Stimulated activated CD4-positive, alpha-beta T cell treated with anti-CD3 and anti-CD28 coated beads, Interleukin-2, amount 100 ng/mL, for 4 hours (primary cell): ENCODE measurements around the gene MAGED1.

Experiments used
- DNase-seq: peaks from one replicate; pipeline ENCODE4 v3.0.0-alpha.2; 2020; ENCODE audit warnings: low read depth

The MAGED1 gene, protein sequence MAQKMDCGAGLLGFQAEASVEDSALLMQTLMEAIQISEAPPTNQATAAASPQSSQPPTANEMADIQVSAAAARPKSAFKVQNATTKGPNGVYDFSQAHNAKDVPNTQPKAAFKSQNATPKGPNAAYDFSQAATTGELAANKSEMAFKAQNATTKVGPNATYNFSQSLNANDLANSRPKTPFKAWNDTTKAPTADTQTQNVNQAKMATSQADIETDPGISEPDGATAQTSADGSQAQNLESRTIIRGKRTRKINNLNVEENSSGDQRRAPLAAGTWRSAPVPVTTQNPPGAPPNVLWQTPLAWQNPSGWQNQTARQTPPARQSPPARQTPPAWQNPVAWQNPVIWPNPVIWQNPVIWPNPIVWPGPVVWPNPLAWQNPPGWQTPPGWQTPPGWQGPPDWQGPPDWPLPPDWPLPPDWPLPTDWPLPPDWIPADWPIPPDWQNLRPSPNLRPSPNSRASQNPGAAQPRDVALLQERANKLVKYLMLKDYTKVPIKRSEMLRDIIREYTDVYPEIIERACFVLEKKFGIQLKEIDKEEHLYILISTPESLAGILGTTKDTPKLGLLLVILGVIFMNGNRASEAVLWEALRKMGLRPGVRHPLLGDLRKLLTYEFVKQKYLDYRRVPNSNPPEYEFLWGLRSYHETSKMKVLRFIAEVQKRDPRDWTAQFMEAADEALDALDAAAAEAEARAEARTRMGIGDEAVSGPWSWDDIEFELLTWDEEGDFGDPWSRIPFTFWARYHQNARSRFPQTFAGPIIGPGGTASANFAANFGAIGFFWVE

GRCh38 chrX:51892921-51893745 is at the start of gene MAGED1:
MAGED1 (plus strand) TSS chrX:51893623; CDS start chrX:51894305, 682 bp downstream.
- peak; percentile 70 for DNase-seq

DNA sequence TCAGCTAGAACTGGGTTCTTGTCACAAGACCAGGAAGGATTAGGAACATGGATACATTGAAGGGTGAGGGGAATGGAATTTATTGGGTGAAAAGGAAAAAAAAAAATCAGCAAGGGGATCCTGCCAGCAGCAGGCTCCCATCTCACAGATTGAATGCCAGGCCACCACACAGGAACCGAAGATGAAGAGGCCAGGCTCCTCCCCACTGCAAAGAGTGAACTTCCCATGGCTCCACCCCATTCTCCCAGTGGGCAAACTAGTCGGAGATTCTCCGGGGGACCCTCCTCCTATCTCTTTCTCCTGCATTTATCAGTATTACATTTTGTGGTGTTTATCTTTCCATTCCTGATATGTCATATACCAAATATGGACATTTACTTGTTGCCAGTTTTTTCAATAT is 46.0 kb upstream of the MAGED1 start:
- DNase-seq: no peak

DNA sequence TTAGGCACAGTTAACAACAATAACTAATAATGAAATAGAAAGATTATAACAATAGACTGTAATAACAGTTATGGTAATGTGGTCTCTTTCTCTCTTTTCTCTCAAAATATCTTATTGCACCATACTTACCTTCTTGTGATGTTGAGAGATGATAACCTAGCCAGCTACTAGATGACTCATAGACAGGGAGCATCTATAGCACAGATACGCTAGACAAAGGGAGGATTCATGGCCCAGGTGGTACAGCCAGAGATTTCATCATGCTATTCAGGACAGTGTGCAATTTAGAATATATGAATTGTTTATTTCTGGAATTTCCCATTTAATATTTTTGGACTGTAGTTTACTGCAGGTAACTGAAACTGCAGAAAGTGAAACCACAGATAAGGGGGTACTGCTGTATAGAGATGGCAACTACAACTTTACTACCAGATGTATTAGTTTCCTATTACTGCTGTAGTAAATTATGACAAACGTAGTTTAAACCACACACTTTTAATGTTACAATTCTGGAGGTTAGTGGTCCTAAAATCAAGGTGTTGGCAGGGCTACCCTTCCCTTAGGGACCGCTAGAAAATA is 41.8 kb upstream of the MAGED1 start:
- DNase-seq: no peak

GRCh38 chrX:51852096-51852495 is 41.3 kb upstream of the MAGED1 start:
- no peak for DNase-seq

DNA sequence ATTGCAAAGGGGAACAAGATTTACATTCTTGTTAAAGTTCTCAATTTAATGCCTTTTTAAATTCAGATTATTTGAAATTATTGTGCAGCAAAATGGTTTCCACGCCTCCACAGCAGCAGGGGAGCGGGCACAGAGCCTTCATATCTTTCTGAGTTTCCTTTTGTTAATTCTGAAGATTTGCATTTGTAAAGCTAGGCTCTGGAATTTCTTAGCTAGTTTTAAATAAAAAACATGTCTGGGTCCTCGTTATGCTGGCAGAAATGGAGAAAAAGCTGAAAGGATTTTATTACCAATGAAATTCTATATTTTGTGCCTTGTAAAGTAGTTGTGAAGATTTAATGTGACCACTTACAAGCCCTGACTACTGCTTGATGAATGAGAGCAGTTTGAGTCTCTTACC is 40.8 kb upstream of the MAGED1 start:
- DNase-seq: no peak

DNA sequence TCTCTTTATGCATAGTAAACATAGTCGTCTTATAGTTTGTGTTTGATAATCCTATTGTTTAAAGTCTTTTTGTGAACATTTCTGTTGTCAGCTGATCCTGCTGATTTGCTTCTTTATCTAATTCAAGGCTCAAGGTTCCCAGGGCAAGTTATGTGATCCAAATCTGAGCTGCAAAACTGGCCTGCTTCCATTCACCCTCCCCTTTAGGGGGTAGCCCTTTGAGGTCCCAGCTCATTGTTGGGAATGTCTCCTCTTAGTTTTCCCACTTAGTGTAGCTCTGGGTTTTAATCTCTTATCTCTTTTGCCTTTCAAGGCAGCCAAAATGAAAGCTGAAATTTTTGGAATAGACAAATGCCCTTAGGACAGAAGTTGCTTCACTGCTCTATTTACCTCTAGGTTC is 40.2 kb upstream of the MAGED1 start:
- DNase-seq: no peak

GRCh38 chrX:51855698-51856097 is 37.7 kb upstream of the MAGED1 start:
- no peak for DNase-seq

DNA sequence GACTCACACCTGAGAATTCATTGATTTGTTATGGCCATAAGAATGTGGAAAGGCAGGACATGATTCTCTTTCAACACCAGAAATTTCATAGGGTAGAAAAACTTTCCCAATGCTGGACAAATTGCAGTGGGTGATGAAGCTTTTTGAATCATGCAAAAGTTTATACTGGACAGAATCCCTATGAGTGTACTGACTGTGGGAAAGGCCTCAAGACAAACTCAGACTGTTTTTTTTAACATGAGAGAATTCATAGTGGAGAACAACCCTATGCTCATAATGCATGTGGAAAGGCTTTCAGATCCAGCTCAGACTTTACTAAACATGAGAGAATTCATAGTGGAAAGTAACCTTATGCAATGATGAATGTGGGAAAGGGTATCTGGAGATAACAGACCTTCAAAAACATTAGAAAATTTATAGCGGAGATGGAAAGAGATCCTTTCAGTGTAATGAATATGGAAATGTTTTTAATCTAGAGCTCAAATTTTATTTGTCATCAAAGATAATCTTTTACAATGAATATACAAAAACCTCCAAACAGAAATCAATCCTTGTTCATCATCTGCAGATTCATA is 36.2 kb upstream of the MAGED1 start:
- no peak for DNase-seq

DNA sequence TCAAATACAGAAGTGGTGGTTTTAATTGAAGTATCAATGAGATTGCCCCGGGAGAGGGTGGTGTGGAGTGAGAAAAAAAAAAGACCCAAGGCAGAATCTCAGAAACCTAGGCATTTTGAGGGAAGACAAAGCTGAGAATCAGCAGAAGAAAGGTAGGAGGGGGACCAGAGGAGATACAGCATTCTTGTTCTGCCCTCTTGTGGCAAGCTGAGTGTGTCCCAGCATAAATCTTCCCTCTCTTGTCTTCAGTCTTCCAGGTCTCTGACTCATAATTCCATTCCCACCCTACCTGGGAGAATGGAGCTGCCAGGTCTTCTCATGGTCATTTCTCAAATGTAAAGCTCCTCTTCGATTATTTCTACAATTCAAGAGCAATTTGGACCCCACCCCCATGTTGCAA is 32.7 kb upstream of the MAGED1 start:
- no peak for DNase-seq

GRCh38 chrX:51862920-51863319 is 30.5 kb upstream of the MAGED1 start:
- no peak for DNase-seq

DNA sequence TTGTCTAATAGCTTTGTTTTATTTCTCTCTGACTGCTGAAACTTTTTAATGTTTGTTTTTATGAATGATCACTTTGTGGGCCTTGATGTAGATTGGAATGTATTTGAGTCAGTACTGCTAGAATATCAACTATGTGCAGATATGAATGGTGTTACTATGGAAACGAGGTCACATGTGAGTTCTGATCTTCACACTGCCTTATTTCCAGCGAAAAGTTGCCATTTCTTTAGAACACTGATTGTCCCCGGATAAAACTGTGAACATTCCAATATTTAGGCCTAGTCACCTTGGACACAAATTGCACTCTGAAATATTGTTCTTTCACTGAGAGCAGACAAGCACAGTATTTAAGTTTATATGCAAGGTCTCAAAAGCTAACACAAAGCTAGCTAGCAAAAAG is 27.2 kb upstream of the MAGED1 start:
- DNase-seq: no peak

DNA sequence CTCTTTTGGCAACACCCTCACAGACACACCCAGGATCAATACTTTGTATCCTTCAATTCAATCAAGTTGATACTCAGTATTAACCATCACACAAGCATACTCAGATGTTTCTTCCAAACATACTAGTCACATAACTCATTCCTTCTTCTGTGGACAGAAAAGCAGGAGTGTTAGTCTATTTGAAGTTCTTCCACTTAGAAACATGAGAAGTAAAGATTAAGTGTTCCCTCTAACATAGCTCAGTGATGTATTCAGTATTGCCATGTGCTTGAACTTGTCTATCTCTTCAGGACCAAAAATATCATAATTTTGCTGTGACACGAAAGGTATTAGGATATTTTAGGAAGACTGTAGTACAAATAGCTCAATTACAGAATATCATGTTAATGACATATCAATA is 25.8 kb upstream of the MAGED1 start:
- DNase-seq: no peak

GRCh38 chrX:51870354-51870753 is 23.1 kb upstream of the MAGED1 start:
- DNase-seq: no peak

DNA sequence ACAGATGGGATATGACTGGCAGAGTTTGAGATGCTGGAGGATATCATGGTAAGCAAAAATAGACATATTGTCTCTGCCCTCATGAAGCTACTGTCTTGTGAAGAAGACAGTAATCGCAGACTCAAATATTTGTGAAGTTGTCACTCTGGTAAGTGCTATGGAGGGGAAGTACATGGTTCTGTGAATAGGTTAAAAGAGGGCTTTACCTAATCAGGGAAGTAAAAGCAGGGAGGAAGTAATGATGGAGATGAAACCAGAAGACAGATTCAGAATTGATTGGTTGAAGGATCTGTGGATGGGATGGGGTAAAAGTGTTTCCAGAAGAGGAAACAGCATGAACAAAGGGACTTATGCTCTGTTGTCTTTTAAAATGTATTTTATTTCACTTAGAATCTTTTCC is 19.3 kb upstream of the MAGED1 start:
- no peak for DNase-seq

- DNase-seq: no peak
Observed at GRCh38 chrX:51876441-51876840, 17.0 kb upstream of the MAGED1 start.

DNA sequence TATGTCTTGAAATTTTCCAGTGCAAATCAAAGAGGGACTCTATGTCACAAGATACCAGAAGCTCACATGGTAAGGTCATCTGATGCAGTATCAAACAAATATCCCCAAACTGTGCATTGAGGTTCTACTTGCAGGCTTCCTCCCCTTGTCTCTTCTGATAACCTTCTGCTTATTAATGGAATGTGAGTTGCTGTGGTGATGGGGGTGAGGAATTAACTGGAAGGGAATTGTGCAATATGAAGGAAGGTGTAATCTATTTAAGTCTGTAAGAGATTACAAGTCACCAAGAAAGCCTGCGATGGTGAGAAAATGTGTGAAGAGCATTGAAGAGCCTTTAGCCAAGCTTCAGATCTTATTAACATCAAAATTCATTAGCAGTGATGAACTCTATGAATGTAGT is 15.4 kb upstream of the MAGED1 start:
- no peak for DNase-seq

- no peak for DNase-seq
Observed at GRCh38 chrX:51889851-51890250, 3.6 kb upstream of the MAGED1 start.

DNA sequence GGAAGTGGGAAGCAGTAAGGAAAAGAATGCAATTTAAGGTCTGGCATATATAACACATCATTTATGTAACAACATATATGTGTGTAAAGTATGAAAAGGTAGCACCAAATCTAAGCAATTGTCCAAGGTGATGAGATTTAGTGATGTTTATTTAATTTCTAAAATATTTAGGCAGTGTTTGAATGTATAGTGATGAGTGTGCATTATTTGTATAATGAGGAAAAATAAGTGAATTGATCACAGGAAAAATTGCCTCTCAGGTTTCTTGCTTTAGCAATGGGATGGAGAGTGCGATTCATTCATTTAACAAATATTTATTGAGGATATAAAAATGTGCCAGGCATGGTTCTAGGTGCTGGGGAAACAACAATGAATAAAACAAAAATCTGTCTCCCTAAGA is 2.2 kb upstream of the MAGED1 start:
- no peak for DNase-seq

DNA sequence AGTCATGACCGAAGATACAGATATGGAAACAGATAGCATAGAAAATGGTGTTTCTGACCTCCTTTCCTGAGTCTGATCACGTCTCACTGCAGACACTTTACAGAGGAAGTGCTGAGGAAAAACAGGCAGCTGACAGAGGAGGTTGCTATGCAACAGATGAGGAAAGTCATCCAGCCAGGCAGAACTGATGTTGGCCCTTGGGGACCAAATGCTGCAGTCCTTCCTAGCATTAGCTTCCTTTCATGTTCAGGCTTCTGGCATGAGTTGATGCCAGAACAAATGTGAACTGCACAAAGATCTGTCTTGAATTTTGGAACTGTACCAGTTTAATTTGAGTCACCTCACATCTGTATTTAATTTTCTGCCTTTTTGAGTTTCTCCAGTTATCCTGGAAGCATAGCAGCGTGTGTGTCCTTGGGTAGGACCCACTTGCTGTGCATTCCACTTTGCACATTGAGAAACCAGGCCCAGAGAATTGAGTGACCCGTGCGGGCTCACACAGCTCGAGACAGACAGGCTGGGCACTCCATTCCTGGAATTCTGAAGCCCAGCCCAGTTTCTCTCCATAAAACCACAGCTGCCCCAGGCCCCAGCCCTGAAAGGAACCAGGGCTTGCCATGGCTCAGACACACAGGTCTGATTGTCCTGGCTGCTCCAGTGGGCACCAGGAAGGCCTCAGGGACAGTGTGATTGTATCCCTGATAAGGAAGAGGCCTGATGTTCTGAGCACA is 1.4 kb upstream of the MAGED1 start:
- no peak for DNase-seq

- no peak for DNase-seq
Observed at GRCh38 chrX:51893931-51894696, 691 bp downstream of the MAGED1 start.
